ENCODE data around the gene GK2.

- TF ChIP-seq POLR2A (IDR thresholded peaks at IDR 0.05) (no peak), CTCF (IDR thresholded peaks at IDR 0.05) (no peak)
These were observed 23.8 kb upstream of the GK2 start for GRCh38 chr4:79431839-79432238.
